ENCODE data around the gene PRKAR2B.

Gene PRKAR2B

GRCh38 chr7:107105591-107106245, 61.2 kb downstream of the PRKAR2B start:
- WGBS (ENCODE audit: extremely low coverage, insufficient coverage, insufficient read length) = no CpG with 5 or more reads among the region's 4 CpGs
- no peaks in the 10 kb centered on the region for H3K27me3 ChIP-seq (ENCODE audit: insufficient read depth, low read length)
- H3K14ac ChIP-seq (ENCODE audit: low read length) = peak overlapping the region; percentile 73
- H3K9me3 ChIP-seq (ENCODE audit: insufficient read depth, low read depth, low read length) = no peaks in the 10 kb centered on the region
- peak overlapping the region; percentile 78 for H4K91ac ChIP-seq (ENCODE audit: low read depth, low read length)
- H3K9ac ChIP-seq (ENCODE audit: low read length) = no peak overlapping the region
- peak overlapping the region; percentile 70 for H3K18ac ChIP-seq (ENCODE audit: low read length)
- H3K79me2 ChIP-seq (ENCODE audit: control insufficient read depth, insufficient read depth, low read length, poor library complexity) = peaks cover 3% of the 10 kb centered on the region
- H3K36me3 ChIP-seq (ENCODE audit: control insufficient read depth in 1 of 2, insufficient read depth in 2 of 2, low read length in 2 of 2) = peaks cover 0 to 2% of the 10 kb centered on the region in 2 experiments
- peaks cover 28% of the 10 kb centered on the region for H3K79me1 ChIP-seq (ENCODE audit: low read length)
- H3K4ac ChIP-seq (ENCODE audit: low read depth, low read length) = peak overlapping the region; percentile 29
- peak overlapping the region; percentile 85 for H4K8ac ChIP-seq (ENCODE audit: low read depth, low read length)
- H3K4me3 ChIP-seq (ENCODE audit: low read depth, low read length) = no peak overlapping the region
- peaks cover 17 to 27% of the 10 kb centered on the region in 2 experiments for H3K4me1 ChIP-seq (ENCODE audit: control insufficient read depth in 1 of 2, insufficient read depth in 2 of 2, low read length in 2 of 2)
- H3K27ac ChIP-seq (ENCODE audit: low read depth, low read length) = peak overlapping the region; percentile 95
- H3K4me2 ChIP-seq (ENCODE audit: low read length) = peak overlapping the region; percentile 3
- H3K23ac ChIP-seq (ENCODE audit: low read length) = peak overlapping the region; percentile 46
- H2AFZ ChIP-seq (ENCODE audit: insufficient read depth, low read length, poor library complexity) = no peak overlapping the region
- H2BK12ac ChIP-seq (ENCODE audit: low read length) = peak overlapping the region; percentile 97
- H2BK5ac ChIP-seq (ENCODE audit: low read depth, low read length, poor library complexity) = peak overlapping the region; percentile 86
- H4K12ac ChIP-seq (ENCODE audit: low read depth, low read length) = no peak overlapping the region
- peak; percentile 52 to 70 for DNase-seq
- peak overlapping the region; percentile 91 for H2BK120ac ChIP-seq (ENCODE audit: insufficient read depth, low read length, poor library complexity)
- peak overlapping the region; percentile 97 for H2AK5ac ChIP-seq (ENCODE audit: low read length)

- Histone ChIP-seq H2AK5ac (ENCODE audit: low read length) (no peak overlapping the region), H3K36me3 (ENCODE audit: control insufficient read depth in 1 of 2, insufficient read depth in 2 of 2, low read length in 2 of 2) (peaks cover 0 to 2% of the 10 kb centered on the region in 2 experiments), H3K4me1 (ENCODE audit: control insufficient read depth in 1 of 2, insufficient read depth in 2 of 2, low read length in 2 of 2) (peaks cover 8 to 15% of the 10 kb centered on the region in 2 experiments), H3K9ac (ENCODE audit: low read length) (no peak overlapping the region), H4K8ac (ENCODE audit: low read depth, low read length) (no peak overlapping the region), H3K79me2 (ENCODE audit: control insufficient read depth, insufficient read depth, low read length, poor library complexity) (peaks cover 3% of the 10 kb centered on the region), H2AFZ (ENCODE audit: insufficient read depth, low read length, poor library complexity) (no peak overlapping the region), H3K14ac (ENCODE audit: low read length) (no peak overlapping the region), H3K23ac (ENCODE audit: low read length) (no peak overlapping the region), H3K18ac (ENCODE audit: low read length) (no peak overlapping the region), H4K91ac (ENCODE audit: low read depth, low read length) (no peak overlapping the region), H4K12ac (ENCODE audit: low read depth, low read length) (no peak overlapping the region), H3K79me1 (ENCODE audit: low read length) (peaks cover 16% of the 10 kb centered on the region), H3K4me3 (ENCODE audit: low read depth, low read length) (no peak overlapping the region), H3K27me3 (ENCODE audit: insufficient read depth, low read length) (no peaks in the 10 kb centered on the region), H3K4ac (ENCODE audit: low read depth, low read length) (no peak overlapping the region), H3K9me3 (ENCODE audit: insufficient read depth, low read depth, low read length) (no peaks in the 10 kb centered on the region), H2BK12ac (ENCODE audit: low read length) (no peak overlapping the region), H3K27ac (ENCODE audit: low read depth, low read length) (no peak overlapping the region), H2BK120ac (ENCODE audit: insufficient read depth, low read length, poor library complexity) (no peak overlapping the region), H3K4me2 (ENCODE audit: low read length) (no peak overlapping the region), H2BK5ac (ENCODE audit: low read depth, low read length, poor library complexity) (no peak overlapping the region)
- no peak for DNase-seq
Observed at GRCh38 chr7:107108793-107109371, 64.4 kb downstream of the PRKAR2B start.

GRCh38 chr7:107109955-107110354, 65.5 kb downstream of the PRKAR2B start:
- no peak overlapping the region for H2BK12ac ChIP-seq (ENCODE audit: low read length)
- no peak overlapping the region for H2AK5ac ChIP-seq (ENCODE audit: low read length)
- H3K27ac ChIP-seq (ENCODE audit: low read depth, low read length) = no peak overlapping the region
- no peak for DNase-seq
- H3K4ac ChIP-seq (ENCODE audit: low read depth, low read length) = no peak overlapping the region
- peaks cover 6 to 10% of the 10 kb centered on the region in 2 experiments for H3K4me1 ChIP-seq (ENCODE audit: control insufficient read depth in 1 of 2, insufficient read depth in 2 of 2, low read length in 2 of 2)
- no peak overlapping the region for H4K91ac ChIP-seq (ENCODE audit: low read depth, low read length)
- H4K8ac ChIP-seq (ENCODE audit: low read depth, low read length) = no peak overlapping the region
- H3K9me3 ChIP-seq (ENCODE audit: insufficient read depth, low read depth, low read length) = no peaks in the 10 kb centered on the region
- H4K12ac ChIP-seq (ENCODE audit: low read depth, low read length) = no peak overlapping the region
- no peak overlapping the region for H3K18ac ChIP-seq (ENCODE audit: low read length)
- H2BK5ac ChIP-seq (ENCODE audit: low read depth, low read length, poor library complexity) = no peak overlapping the region
- H3K36me3 ChIP-seq (ENCODE audit: control insufficient read depth in 1 of 2, insufficient read depth in 2 of 2, low read length in 2 of 2) = peaks cover 0 to 2% of the 10 kb centered on the region in 2 experiments
- no peak overlapping the region for H3K14ac ChIP-seq (ENCODE audit: low read length)
- no peak overlapping the region for H3K9ac ChIP-seq (ENCODE audit: low read length)
- WGBS (ENCODE audit: extremely low coverage, insufficient coverage, insufficient read length) = no CpG with 5 or more reads among the region's 4 CpGs
- no peak overlapping the region for H3K4me2 ChIP-seq (ENCODE audit: low read length)
- H2BK120ac ChIP-seq (ENCODE audit: insufficient read depth, low read length, poor library complexity) = no peak overlapping the region
- no peak overlapping the region for H2AFZ ChIP-seq (ENCODE audit: insufficient read depth, low read length, poor library complexity)
- peaks cover 3% of the 10 kb centered on the region for H3K79me2 ChIP-seq (ENCODE audit: control insufficient read depth, insufficient read depth, low read length, poor library complexity)
- H3K23ac ChIP-seq (ENCODE audit: low read length) = no peak overlapping the region
- H3K79me1 ChIP-seq (ENCODE audit: low read length) = peaks cover 14% of the 10 kb centered on the region
- H3K4me3 ChIP-seq (ENCODE audit: low read depth, low read length) = no peak overlapping the region
- H3K27me3 ChIP-seq (ENCODE audit: insufficient read depth, low read length) = no peaks in the 10 kb centered on the region

GRCh38 chr7:107111196-107111595, 66.7 kb downstream of the PRKAR2B start:
- Histone ChIP-seq H3K4me3 (ENCODE audit: low read depth, low read length) (no peak overlapping the region), H3K4me1 (ENCODE audit: control insufficient read depth in 1 of 2, insufficient read depth in 2 of 2, low read length in 2 of 2) (peaks cover 0 to 3% of the 10 kb centered on the region in 2 experiments), H2BK5ac (ENCODE audit: low read depth, low read length, poor library complexity) (no peak overlapping the region), H3K79me2 (ENCODE audit: control insufficient read depth, insufficient read depth, low read length, poor library complexity) (no peaks in the 10 kb centered on the region), H2AK5ac (ENCODE audit: low read length) (no peak overlapping the region), H4K12ac (ENCODE audit: low read depth, low read length) (no peak overlapping the region), H3K27me3 (ENCODE audit: insufficient read depth, low read length) (no peaks in the 10 kb centered on the region), H3K4ac (ENCODE audit: low read depth, low read length) (no peak overlapping the region), H3K79me1 (ENCODE audit: low read length) (peaks cover 5% of the 10 kb centered on the region), H4K8ac (ENCODE audit: low read depth, low read length) (no peak overlapping the region), H3K23ac (ENCODE audit: low read length) (no peak overlapping the region), H3K4me2 (ENCODE audit: low read length) (no peak overlapping the region), H3K27ac (ENCODE audit: low read depth, low read length) (no peak overlapping the region), H2BK120ac (ENCODE audit: insufficient read depth, low read length, poor library complexity) (no peak overlapping the region), H3K9me3 (ENCODE audit: insufficient read depth, low read depth, low read length) (no peaks in the 10 kb centered on the region), H2AFZ (ENCODE audit: insufficient read depth, low read length, poor library complexity) (no peak overlapping the region), H3K14ac (ENCODE audit: low read length) (no peak overlapping the region), H3K18ac (ENCODE audit: low read length) (no peak overlapping the region), H2BK12ac (ENCODE audit: low read length) (no peak overlapping the region), H3K36me3 (ENCODE audit: control insufficient read depth in 1 of 2, insufficient read depth in 2 of 2, low read length in 2 of 2) (peaks cover 0 to 2% of the 10 kb centered on the region in 2 experiments), H3K9ac (ENCODE audit: low read length) (no peak overlapping the region), H4K91ac (ENCODE audit: low read depth, low read length) (no peak overlapping the region)
- DNase-seq = no peak
- WGBS (ENCODE audit: extremely low coverage, insufficient coverage, insufficient read length) = no CpG with 5 or more reads among the region's 1 CpG
